Activated gamma-delta T cell treated with Interleukin-2 at 50 U/mL for 16 hours (primary cell): ENCODE results near the gene FIGNL2.
"Not testable (repeated sequence)": the region's sequence is repeated elsewhere in the genome, so short reads cannot be mapped to it uniquely, and the experiment has no call there.

Experiments used
- DNase-seq: peaks from one replicate; pipeline ENCODE4 v3.0.0-alpha.2; 2020

The FIGNL2 gene

GRCh38 chr12:51833448-51834227 is 14.9 kb downstream of the FIGNL2 start:
- no peak for DNase-seq

- DNase-seq = no peak
Measured at GRCh38 chr12:51832354-51833107, 16.0 kb downstream of the FIGNL2 start.

- not testable (repeated sequence) for DNase-seq
Measured at GRCh38 chr12:51831817-51832216, 16.7 kb downstream of the FIGNL2 start.

GRCh38 chr12:51829641-51830040 is 18.9 kb downstream of the FIGNL2 start:
- no peak for DNase-seq

GRCh38 chr12:51829011-51829481 is 19.5 kb downstream of the FIGNL2 start:
- DNase-seq = no peak

GRCh38 chr12:51827925-51828818 is 20.3 kb downstream of the FIGNL2 start:
- DNase-seq = no peak

GRCh38 chr12:51826881-51827280 is 21.6 kb downstream of the FIGNL2 start:
- no peak for DNase-seq

- no peak for DNase-seq
Measured at GRCh38 chr12:51825216-51825615, 23.3 kb downstream of the FIGNL2 start.

- no peak for DNase-seq
Measured at GRCh38 chr12:51823875-51824565, 24.5 kb downstream of the FIGNL2 start.

GRCh38 chr12:51822956-51823355 is 25.6 kb downstream of the FIGNL2 start:
- no peak for DNase-seq

GRCh38 chr12:51822261-51822616 is 26.3 kb downstream of the FIGNL2 start:
- DNase-seq = no peak

GRCh38 chr12:51821440-51822260 is 26.9 kb downstream of the FIGNL2 start:
- DNase-seq = no peak

GRCh38 chr12:51820526-51821439 is 27.7 kb downstream of the FIGNL2 start:
- DNase-seq = peak; percentile 80

GRCh38 chr12:51819736-51820525 is 28.6 kb downstream of the FIGNL2 start:
- DNase-seq = no peak

GRCh38 chr12:51818566-51819300 is 29.8 kb downstream of the FIGNL2 start:
- no peak for DNase-seq

- DNase-seq = no peak
Measured at GRCh38 chr12:51818086-51818485, 30.4 kb downstream of the FIGNL2 start.

- DNase-seq = no peak
Measured at GRCh38 chr12:51817027-51817953, 31.2 kb downstream of the FIGNL2 start.

- DNase-seq = no peak
Measured at GRCh38 chr12:51815571-51815970, 32.9 kb downstream of the FIGNL2 start.
